Mucosa of descending colon (tissue), 3 donors: ENCODE measurements around the gene FAM117A. TPM values are rescaled to one million over a fixed set of nuclear protein-coding genes. Genes with fewer than 3 reads are reported as not detected.

Experiments
- ATAC-seq: fragments of 200-7000 bp; cut with Tn5 transposase; one replicate; pipeline ENCODE4 v1.9.1; 2020; ENCODE audit warnings: mild to moderate bottlenecking, moderate library complexity
- DNase-seq, 3 donors: peaks; one replicate each; pipeline ENCODE4 v3.0.0-alpha.2; 2020
- H3K36me3 ChIP-seq: fragments of 200-600 bp; one replicate; pipeline ENCODE4 v1.8.0; 2021; ENCODE audit warnings: low read depth, mild to moderate bottlenecking
- H3K4me1 ChIP-seq: fragments of 200-600 bp; one replicate; pipeline ENCODE4 v1.8.0; 2021; ENCODE audit warnings: low read depth, mild to moderate bottlenecking
- H3K4me3 ChIP-seq: fragments of 200-600 bp; one replicate; pipeline ENCODE4 v1.8.0; 2021; ENCODE audit warnings: mild to moderate bottlenecking
- H3K9me3 ChIP-seq: fragments of 200-600 bp; one replicate; pipeline ENCODE4 v1.8.0; 2021; ENCODE audit warnings: mild to moderate bottlenecking
- intact Hi-C, 2 donors: fragments of 100-400 bp; cut with DNase I in 1 of 2; cut with micrococcal nuclease in 1 of 2; formaldehyde crosslinking; loops; one replicate each; pipeline versions ENCODE4 v1.11.0 to v1.11.1; 2022; cut with DNase I, micrococcal nuclease
- total RNA-seq, 3 donors: library from RNA; stranded (reverse); fragmentation: NEBNext Ultra II Directional in 2 of 3; extraction: Animal tissue kit (Norgen Biotek cat#: 25700) in 2 of 3; gene quantifications; one replicate each; pipeline versions ENCODE4 v1.2.1 to v1.2.4, GENCODE V29; 2021 to 2023
- TF ChIP-seq, protein P1 (sequence below): fragments of 200-600 bp; IDR thresholded peaks from one replicate; pipeline ENCODE4 v1.8.0; 2022; ENCODE audit warnings: antibody characterized with exemption, mild to moderate bottlenecking
- donor health status: DM: no; HTN: no; CAD: no; lungs with moderate emphysema.
- donor health status: DM: no; HTN: no; CAD: no.
- donor health status: DM: no; HTN: yes; CAD: no.

The FAM117A gene
- total RNA-seq, 3 donors from 2014 or later, result 6.5 to 22.0 (median 8.8) TPM

- H3K4me3 ChIP-seq, result no peak overlapping the region
- intact Hi-C loops, result no loop called here
- H3K9me3 ChIP-seq, result no peaks in the 10 kb centered on the region
- no peaks in the 10 kb centered on the region for H3K36me3 ChIP-seq
- DNase-seq, result no peak
- peaks cover 4% of the 10 kb centered on the region for H3K4me1 ChIP-seq
- TF ChIP-seq, protein P1, sequence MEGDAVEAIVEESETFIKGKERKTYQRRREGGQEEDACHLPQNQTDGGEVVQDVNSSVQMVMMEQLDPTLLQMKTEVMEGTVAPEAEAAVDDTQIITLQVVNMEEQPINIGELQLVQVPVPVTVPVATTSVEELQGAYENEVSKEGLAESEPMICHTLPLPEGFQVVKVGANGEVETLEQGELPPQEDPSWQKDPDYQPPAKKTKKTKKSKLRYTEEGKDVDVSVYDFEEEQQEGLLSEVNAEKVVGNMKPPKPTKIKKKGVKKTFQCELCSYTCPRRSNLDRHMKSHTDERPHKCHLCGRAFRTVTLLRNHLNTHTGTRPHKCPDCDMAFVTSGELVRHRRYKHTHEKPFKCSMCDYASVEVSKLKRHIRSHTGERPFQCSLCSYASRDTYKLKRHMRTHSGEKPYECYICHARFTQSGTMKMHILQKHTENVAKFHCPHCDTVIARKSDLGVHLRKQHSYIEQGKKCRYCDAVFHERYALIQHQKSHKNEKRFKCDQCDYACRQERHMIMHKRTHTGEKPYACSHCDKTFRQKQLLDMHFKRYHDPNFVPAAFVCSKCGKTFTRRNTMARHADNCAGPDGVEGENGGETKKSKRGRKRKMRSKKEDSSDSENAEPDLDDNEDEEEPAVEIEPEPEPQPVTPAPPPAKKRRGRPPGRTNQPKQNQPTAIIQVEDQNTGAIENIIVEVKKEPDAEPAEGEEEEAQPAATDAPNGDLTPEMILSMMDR, result no peak
- no peak for ATAC-seq
Observed at GRCh38 chr17:49756323-49757150, 7.4 kb downstream of the FAM117A start.

- H3K9me3 ChIP-seq, result no peaks in the 10 kb centered on the region
- no peak for DNase-seq
- ATAC-seq, result no peak
- H3K4me1 ChIP-seq, result peaks cover 3% of the 10 kb centered on the region
- H3K4me3 ChIP-seq, result no peak overlapping the region
- H3K36me3 ChIP-seq, result no peaks in the 10 kb centered on the region
- intact Hi-C loops, result no loop called here
- TF ChIP-seq, protein P1, result no peak
Observed at GRCh38 chr17:49755663-49756283, 8.2 kb downstream of the FAM117A start.

DNA sequence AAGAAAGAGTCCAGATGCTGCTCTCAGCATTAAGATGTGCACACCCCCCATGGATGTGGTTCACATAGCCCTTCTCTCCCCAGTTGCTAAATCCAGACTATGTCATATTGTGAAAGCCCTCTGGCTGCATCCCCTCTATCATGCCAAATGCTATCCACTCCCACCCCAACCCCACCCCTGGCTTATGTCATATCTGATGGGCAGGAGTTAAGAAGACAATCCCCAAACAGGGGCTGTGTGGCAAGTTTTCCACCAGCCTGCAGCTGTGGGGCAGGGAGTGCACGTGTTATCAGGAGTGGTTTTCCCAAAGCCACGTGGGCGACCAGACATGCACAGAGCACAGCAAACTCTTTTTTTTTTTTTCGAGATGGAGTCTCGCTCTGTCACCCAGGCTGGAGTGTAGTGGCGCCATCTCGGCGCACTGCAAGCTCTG, 10.0 kb downstream of the FAM117A start:
- intact Hi-C loops, result no loop called here
- no peaks in the 10 kb centered on the region for H3K36me3 ChIP-seq
- H3K4me1 ChIP-seq, result no peaks in the 10 kb centered on the region
- ATAC-seq (no peak), DNase-seq (no peak)
- H3K9me3 ChIP-seq, result no peaks in the 10 kb centered on the region
- H3K4me3 ChIP-seq, result no peak overlapping the region
- TF ChIP-seq, protein P1, result no peak

DNA sequence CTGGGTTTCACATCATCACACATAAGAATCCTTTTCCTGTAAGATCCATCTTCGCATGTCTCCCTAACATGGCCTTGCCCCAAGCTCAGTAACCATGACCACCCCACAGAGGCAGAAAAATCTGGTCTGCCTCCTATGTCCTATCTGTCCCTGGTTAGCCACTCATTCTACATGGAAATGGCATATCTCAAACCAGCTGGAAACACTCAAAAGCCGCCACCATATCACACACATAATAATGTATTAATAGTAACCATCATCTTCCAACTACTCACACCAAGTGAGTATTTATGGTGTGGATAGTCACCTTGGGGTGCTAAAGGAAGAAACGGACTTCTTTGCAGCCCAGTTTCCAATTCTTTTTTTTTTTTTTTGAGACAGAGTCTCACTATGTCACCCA, 11.4 kb downstream of the FAM117A start:
- TF ChIP-seq, protein P1, result no peak
- H3K4me1 ChIP-seq, result peaks cover 3% of the 10 kb centered on the region
- no peaks in the 10 kb centered on the region for H3K36me3 ChIP-seq
- H3K9me3 ChIP-seq, result no peaks in the 10 kb centered on the region
- DNase-seq (no peak), ATAC-seq (no peak)
- intact Hi-C loops, result no loop called here
- no peak overlapping the region for H3K4me3 ChIP-seq

DNA sequence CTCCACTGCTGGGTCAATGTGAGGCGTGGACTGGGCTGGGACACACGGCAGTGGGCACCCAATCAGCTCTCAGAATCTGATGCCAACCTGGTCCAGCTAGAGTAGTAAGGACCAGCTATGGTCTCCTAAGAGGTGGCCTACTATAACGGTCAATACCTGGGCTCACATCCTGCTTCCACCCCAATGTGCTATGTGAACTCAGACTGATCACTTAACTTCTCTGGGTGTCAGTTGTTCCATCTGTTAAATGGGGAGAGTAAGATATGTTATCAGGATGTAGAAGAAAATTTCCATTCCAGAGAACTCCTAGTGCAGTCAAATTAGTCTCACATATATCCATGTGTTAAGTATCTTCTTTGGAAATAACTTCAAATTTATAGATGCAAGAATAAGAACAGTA, 14.2 kb downstream of the FAM117A start:
- DNase-seq (no peak), ATAC-seq (no peak)
- H3K9me3 ChIP-seq, result no peaks in the 10 kb centered on the region
- intact Hi-C loops, result no loop called here
- no peaks in the 10 kb centered on the region for H3K36me3 ChIP-seq
- TF ChIP-seq, protein P1, result no peak
- peaks cover 3% of the 10 kb centered on the region for H3K4me1 ChIP-seq
- no peak overlapping the region for H3K4me3 ChIP-seq
